ENCODE data around the gene SNX30. TPM values are rescaled to one million over a fixed set of nuclear protein-coding genes. Genes with fewer than 3 reads are reported as not detected.

The SNX30 gene
- polyA plus RNA-seq, 1 donor: 22.4 TPM

GRCh38 chr9:112762726-112763518, 12.4 kb downstream of the SNX30 start:
- no peak overlapping the region for H3K27ac ChIP-seq (ENCODE audit: low read length)
- peaks cover 10% of the 10 kb centered on the region for H3K4me1 ChIP-seq (ENCODE audit: control insufficient read depth, insufficient read depth, low read length)
- no CpG with 5 or more reads among the region's 13 CpGs for WGBS (ENCODE audit: insufficient coverage, low lambda C conversion rate)

GRCh38 chr9:112764344-112764743, 13.8 kb downstream of the SNX30 start:
- peaks cover 10% of the 10 kb centered on the region for H3K4me1 ChIP-seq (ENCODE audit: control insufficient read depth, insufficient read depth, low read length)
- peaks cover 6% of the 10 kb centered on the region for H3K36me3 ChIP-seq (ENCODE audit: control insufficient read depth, insufficient read depth, low read length)
- no peaks in the 10 kb centered on the region for H3K9me3 ChIP-seq (ENCODE audit: control insufficient read depth, low read depth, low read length)
- no peak overlapping the region for H3K4me3 ChIP-seq (ENCODE audit: low read length)
- DNase-seq: peak in 1 of 2 donors; percentile 63
- no CpG with 5 or more reads among the region's 5 CpGs for WGBS (ENCODE audit: insufficient coverage, low lambda C conversion rate)
- peak overlapping the region; percentile 79 for H3K27ac ChIP-seq (ENCODE audit: low read length)
- no peaks in the 10 kb centered on the region for H3K27me3 ChIP-seq (ENCODE audit: control insufficient read depth, insufficient read depth, low read length)

More at GRCh38 chr9:112762726-112763518, 12.4 kb downstream of the SNX30 start:
- Histone ChIP-seq H3K4me3 (ENCODE audit: low read length) (no peak overlapping the region), H3K9me3 (ENCODE audit: control insufficient read depth, low read depth, low read length) (no peaks in the 10 kb centered on the region), H3K36me3 (ENCODE audit: control insufficient read depth, insufficient read depth, low read length) (peaks cover 2% of the 10 kb centered on the region), H3K27me3 (ENCODE audit: control insufficient read depth, insufficient read depth, low read length) (no peaks in the 10 kb centered on the region)
- no peak for DNase-seq

- WGBS (ENCODE audit: insufficient coverage, low lambda C conversion rate): no CpG with 5 or more reads among the region's 7 CpGs
These were observed 14.3 kb downstream of the SNX30 start for GRCh38 chr9:112764837-112765236.

GRCh38 chr9:112765281-112765680, 14.7 kb downstream of the SNX30 start:
- Histone ChIP-seq H3K4me1 (ENCODE audit: control insufficient read depth, insufficient read depth, low read length) (peaks cover 10% of the 10 kb centered on the region), H3K4me3 (ENCODE audit: low read length) (no peak overlapping the region), H3K27ac (ENCODE audit: low read length) (peak overlapping the region; percentile 79), H3K9me3 (ENCODE audit: control insufficient read depth, low read depth, low read length) (no peaks in the 10 kb centered on the region), H3K27me3 (ENCODE audit: control insufficient read depth, insufficient read depth, low read length) (no peaks in the 10 kb centered on the region), H3K36me3 (ENCODE audit: control insufficient read depth, insufficient read depth, low read length) (peaks cover 11% of the 10 kb centered on the region)
- DNase-seq: no peak
- 67% methylated on average over 1 of the region's 1 CpG for WGBS (ENCODE audit: insufficient coverage, low lambda C conversion rate)

More at GRCh38 chr9:112764837-112765236, 14.3 kb downstream of the SNX30 start:
- H3K36me3 ChIP-seq (ENCODE audit: control insufficient read depth, insufficient read depth, low read length): peaks cover 10% of the 10 kb centered on the region
- peak overlapping the region; percentile 79 for H3K27ac ChIP-seq (ENCODE audit: low read length)
- H3K27me3 ChIP-seq (ENCODE audit: control insufficient read depth, insufficient read depth, low read length): no peaks in the 10 kb centered on the region
- no peaks in the 10 kb centered on the region for H3K9me3 ChIP-seq (ENCODE audit: control insufficient read depth, low read depth, low read length)
- DNase-seq: peak; percentile 72 to 90
- H3K4me3 ChIP-seq (ENCODE audit: low read length): no peak overlapping the region
- H3K4me1 ChIP-seq (ENCODE audit: control insufficient read depth, insufficient read depth, low read length): peaks cover 10% of the 10 kb centered on the region

GRCh38 chr9:112771359-112772214, 21.0 kb downstream of the SNX30 start:
- no peaks in the 10 kb centered on the region for H3K4me1 ChIP-seq (ENCODE audit: control insufficient read depth, insufficient read depth, low read length)
- no peak overlapping the region for H3K27ac ChIP-seq (ENCODE audit: low read length)
- WGBS (ENCODE audit: insufficient coverage, low lambda C conversion rate): 60% methylated on average over 1 of the region's 8 CpGs
- H3K27me3 ChIP-seq (ENCODE audit: control insufficient read depth, insufficient read depth, low read length): no peaks in the 10 kb centered on the region
- no peaks in the 10 kb centered on the region for H3K9me3 ChIP-seq (ENCODE audit: control insufficient read depth, low read depth, low read length)
- DNase-seq: no peak
- no peak overlapping the region for H3K4me3 ChIP-seq (ENCODE audit: low read length)
- H3K36me3 ChIP-seq (ENCODE audit: control insufficient read depth, insufficient read depth, low read length): peaks cover 10% of the 10 kb centered on the region

- no peaks in the 10 kb centered on the region for H3K27me3 ChIP-seq (ENCODE audit: control insufficient read depth, insufficient read depth, low read length)
- no peak overlapping the region for H3K27ac ChIP-seq (ENCODE audit: low read length)
- no CpG with 5 or more reads among the region's 2 CpGs for WGBS (ENCODE audit: insufficient coverage, low lambda C conversion rate)
- no peaks in the 10 kb centered on the region for H3K4me1 ChIP-seq (ENCODE audit: control insufficient read depth, insufficient read depth, low read length)
- DNase-seq: no peak
- H3K9me3 ChIP-seq (ENCODE audit: control insufficient read depth, low read depth, low read length): no peaks in the 10 kb centered on the region
- no peak overlapping the region for H3K4me3 ChIP-seq (ENCODE audit: low read length)
- peaks cover 10% of the 10 kb centered on the region for H3K36me3 ChIP-seq (ENCODE audit: control insufficient read depth, insufficient read depth, low read length)
These were observed 21.6 kb downstream of the SNX30 start for GRCh38 chr9:112772215-112772509.

- no peak for DNase-seq
- Histone ChIP-seq H3K27ac (ENCODE audit: low read length) (no peak overlapping the region), H3K36me3 (ENCODE audit: control insufficient read depth, insufficient read depth, low read length) (peaks cover 10% of the 10 kb centered on the region), H3K4me1 (ENCODE audit: control insufficient read depth, insufficient read depth, low read length) (no peaks in the 10 kb centered on the region), H3K9me3 (ENCODE audit: control insufficient read depth, low read depth, low read length) (no peaks in the 10 kb centered on the region), H3K27me3 (ENCODE audit: control insufficient read depth, insufficient read depth, low read length) (no peaks in the 10 kb centered on the region), H3K4me3 (ENCODE audit: low read length) (no peak overlapping the region)
- 100% methylated on average over 1 of the region's 4 CpGs for WGBS (ENCODE audit: insufficient coverage, low lambda C conversion rate)
These were observed 22.0 kb downstream of the SNX30 start for GRCh38 chr9:112772551-112772950.

GRCh38 chr9:112774006-112774996, 23.7 kb downstream of the SNX30 start:
- WGBS (ENCODE audit: insufficient coverage, low lambda C conversion rate): 88% methylated on average over 1 of the region's 9 CpGs
- H3K27ac ChIP-seq (ENCODE audit: low read length): no peak overlapping the region
- DNase-seq: no peak
- H3K4me1 ChIP-seq (ENCODE audit: control insufficient read depth, insufficient read depth, low read length): no peaks in the 10 kb centered on the region
- H3K9me3 ChIP-seq (ENCODE audit: control insufficient read depth, low read depth, low read length): no peaks in the 10 kb centered on the region
- no peaks in the 10 kb centered on the region for H3K27me3 ChIP-seq (ENCODE audit: control insufficient read depth, insufficient read depth, low read length)
- peaks cover 7% of the 10 kb centered on the region for H3K36me3 ChIP-seq (ENCODE audit: control insufficient read depth, insufficient read depth, low read length)
- H3K4me3 ChIP-seq (ENCODE audit: low read length): no peak overlapping the region

GRCh38 chr9:112777914-112778313, 27.4 kb downstream of the SNX30 start:
- no peak for DNase-seq
- Histone ChIP-seq H3K27ac (ENCODE audit: low read length) (no peak overlapping the region), H3K4me3 (ENCODE audit: low read length) (no peak overlapping the region)

More at GRCh38 chr9:112777914-112778313, 27.4 kb downstream of the SNX30 start:
- H3K27me3 ChIP-seq (ENCODE audit: control insufficient read depth, insufficient read depth, low read length): no peaks in the 10 kb centered on the region
- H3K36me3 ChIP-seq (ENCODE audit: control insufficient read depth, insufficient read depth, low read length): no peaks in the 10 kb centered on the region
- H3K9me3 ChIP-seq (ENCODE audit: control insufficient read depth, low read depth, low read length): no peaks in the 10 kb centered on the region
- peaks cover 9% of the 10 kb centered on the region for H3K4me1 ChIP-seq (ENCODE audit: control insufficient read depth, insufficient read depth, low read length)

Data from large intestine (tissue), 3 donors.